Bronchial epithelial cell (primary cell): ENCODE data around the gene TKT. TPM values are rescaled to one million over a fixed set of nuclear protein-coding genes. Genes with fewer than 3 reads are reported as not detected.
A peak's percentile ranks its signal among the peaks of the same experiment; 100 is the strongest.

Experiments
- DNase-seq: peaks from one replicate; pipeline ENCODE4 v3.0.0-alpha.2; 2010; ENCODE audit warnings: low read depth
- FAIRE-seq: peaks from 2 replicates; lab custom pipeline; 2011; peaks lifted over from hg19 to GRCh38; lab: Jason Lieb, UNC
- H3K27me3 ChIP-seq: 2 replicates; pipeline ENCODE4 v1.5.1; 2011; ENCODE audit warnings: low read length; ENCODE audit not compliant: control insufficient read depth, insufficient read depth
- H3K36me3 ChIP-seq: 2 replicates; pipeline ENCODE4 v1.5.1; 2011; ENCODE audit warnings: low read length; ENCODE audit not compliant: control insufficient read depth, insufficient read depth
- H3K4me3 ChIP-seq: 2 replicates; pipeline ENCODE4 v1.5.1; 2011; ENCODE audit warnings: mild to moderate bottlenecking, low read depth, low read length, control low read depth
- total RNA-seq: library from RNA; depleted of rRNA; stranded (reverse); fragments of >200 nt; gene quantifications from 2 replicates; pipeline ENCODE4 v1.2.1, GENCODE V29; 2014
- TF ChIP-seq, protein P1 (sequence below): IDR thresholded peaks from 2 replicates; pipeline ENCODE4 v1.5.1; 2011; ENCODE audit warnings: mild to moderate bottlenecking, moderate library complexity, low read length, control low read depth, inconsistent platforms; ENCODE audit not compliant: insufficient read depth, severe bottlenecking

The TKT gene
- total RNA-seq, 1 donor from 2014 or later = 341 TPM

DNA sequence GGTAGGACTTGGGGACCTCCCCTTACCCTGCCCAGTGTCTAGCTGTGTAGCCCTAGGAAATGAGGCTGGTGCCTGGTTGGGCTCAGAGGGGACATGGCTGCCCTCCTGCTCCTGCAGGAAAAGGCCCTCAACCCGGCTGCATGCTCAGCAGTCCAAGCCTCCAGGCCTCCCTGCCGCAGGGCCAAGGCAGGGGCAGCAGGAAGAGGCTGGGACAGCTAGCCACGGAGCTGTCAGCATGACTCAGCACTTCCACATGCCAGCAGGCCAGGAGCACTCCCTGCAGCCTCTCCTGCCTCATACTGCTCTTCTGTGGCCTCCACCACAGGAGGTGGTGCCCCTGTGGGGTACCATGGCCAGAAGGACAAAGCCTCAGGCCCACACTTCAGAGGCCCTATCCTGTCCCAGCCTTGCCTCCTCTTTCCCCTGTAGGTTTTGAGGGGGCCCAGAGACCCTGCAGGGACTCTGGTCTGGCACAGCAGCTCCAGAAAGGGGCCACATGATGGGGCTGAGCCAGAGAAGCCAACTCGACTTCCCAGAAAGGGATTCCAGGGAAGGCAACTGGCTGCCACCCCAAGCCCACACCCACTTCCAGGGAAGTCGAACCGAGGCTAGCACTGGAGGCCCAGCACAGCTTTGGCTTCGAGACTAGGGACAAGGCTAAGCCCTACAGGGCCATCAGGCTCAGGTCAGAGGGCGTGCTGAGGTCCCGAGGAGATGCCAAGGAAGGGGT, 19.5 kb downstream of the TKT start:
- FAIRE-seq (peak; percentile 47), DNase-seq (peak; percentile 72)
- Histone ChIP-seq H3K27me3 (no peaks in the 10 kb centered on the region), H3K36me3 (peaks cover 68% of the 10 kb centered on the region), H3K4me3 (no peak overlapping the region)
- TF ChIP-seq, protein P1, sequence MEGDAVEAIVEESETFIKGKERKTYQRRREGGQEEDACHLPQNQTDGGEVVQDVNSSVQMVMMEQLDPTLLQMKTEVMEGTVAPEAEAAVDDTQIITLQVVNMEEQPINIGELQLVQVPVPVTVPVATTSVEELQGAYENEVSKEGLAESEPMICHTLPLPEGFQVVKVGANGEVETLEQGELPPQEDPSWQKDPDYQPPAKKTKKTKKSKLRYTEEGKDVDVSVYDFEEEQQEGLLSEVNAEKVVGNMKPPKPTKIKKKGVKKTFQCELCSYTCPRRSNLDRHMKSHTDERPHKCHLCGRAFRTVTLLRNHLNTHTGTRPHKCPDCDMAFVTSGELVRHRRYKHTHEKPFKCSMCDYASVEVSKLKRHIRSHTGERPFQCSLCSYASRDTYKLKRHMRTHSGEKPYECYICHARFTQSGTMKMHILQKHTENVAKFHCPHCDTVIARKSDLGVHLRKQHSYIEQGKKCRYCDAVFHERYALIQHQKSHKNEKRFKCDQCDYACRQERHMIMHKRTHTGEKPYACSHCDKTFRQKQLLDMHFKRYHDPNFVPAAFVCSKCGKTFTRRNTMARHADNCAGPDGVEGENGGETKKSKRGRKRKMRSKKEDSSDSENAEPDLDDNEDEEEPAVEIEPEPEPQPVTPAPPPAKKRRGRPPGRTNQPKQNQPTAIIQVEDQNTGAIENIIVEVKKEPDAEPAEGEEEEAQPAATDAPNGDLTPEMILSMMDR = no peak

DNA sequence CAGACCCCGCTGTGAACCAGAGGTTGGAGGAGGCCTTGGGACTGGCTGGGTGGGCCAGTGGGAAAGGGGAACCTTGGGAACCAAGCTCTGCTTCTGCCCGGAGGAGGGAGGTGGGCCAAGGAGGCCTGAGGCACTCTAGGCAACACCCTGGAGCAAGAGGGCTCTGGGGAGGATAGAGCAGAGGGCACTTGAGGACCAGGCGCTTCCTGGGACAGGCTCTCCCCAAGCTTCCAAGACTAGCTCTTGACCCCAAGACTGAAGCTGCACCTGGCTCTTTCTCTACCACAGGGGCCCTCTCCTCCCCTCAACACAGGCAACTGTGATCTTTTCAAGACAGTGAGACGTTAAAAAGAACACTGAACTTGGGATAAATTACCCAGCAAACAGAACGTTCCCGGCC, 20.3 kb downstream of the TKT start:
- TF ChIP-seq, protein P1 = no peak
- Histone ChIP-seq H3K27me3 (no peaks in the 10 kb centered on the region), H3K4me3 (no peak overlapping the region), H3K36me3 (peaks cover 67% of the 10 kb centered on the region)
- no peak for DNase-seq
- FAIRE-seq = no peak

DNA sequence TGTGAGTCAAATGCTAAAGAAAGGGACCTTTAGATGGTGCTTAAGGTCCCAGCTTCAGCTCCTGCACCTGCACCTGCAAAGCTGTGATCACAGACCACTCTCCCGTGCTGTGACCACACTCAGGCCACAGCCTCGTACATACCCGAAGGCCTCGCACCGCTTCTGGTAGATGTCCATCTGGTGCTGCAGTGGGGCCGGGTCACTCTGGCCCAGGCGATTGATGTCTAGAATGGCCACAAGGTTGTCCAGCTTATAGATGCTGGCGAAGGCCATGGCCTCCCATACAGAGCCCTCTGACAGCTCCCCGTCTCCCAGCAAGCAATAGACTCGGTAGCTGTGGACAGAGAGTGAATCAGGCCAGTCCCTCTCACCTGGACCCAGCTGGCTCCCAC, 21.0 kb downstream of the TKT start:
- H3K4me3 ChIP-seq = no peak overlapping the region
- FAIRE-seq = no peak
- H3K36me3 ChIP-seq = peaks cover 69% of the 10 kb centered on the region
- no peak for DNase-seq
- no peaks in the 10 kb centered on the region for H3K27me3 ChIP-seq
- TF ChIP-seq, protein P1 = no peak

DNA sequence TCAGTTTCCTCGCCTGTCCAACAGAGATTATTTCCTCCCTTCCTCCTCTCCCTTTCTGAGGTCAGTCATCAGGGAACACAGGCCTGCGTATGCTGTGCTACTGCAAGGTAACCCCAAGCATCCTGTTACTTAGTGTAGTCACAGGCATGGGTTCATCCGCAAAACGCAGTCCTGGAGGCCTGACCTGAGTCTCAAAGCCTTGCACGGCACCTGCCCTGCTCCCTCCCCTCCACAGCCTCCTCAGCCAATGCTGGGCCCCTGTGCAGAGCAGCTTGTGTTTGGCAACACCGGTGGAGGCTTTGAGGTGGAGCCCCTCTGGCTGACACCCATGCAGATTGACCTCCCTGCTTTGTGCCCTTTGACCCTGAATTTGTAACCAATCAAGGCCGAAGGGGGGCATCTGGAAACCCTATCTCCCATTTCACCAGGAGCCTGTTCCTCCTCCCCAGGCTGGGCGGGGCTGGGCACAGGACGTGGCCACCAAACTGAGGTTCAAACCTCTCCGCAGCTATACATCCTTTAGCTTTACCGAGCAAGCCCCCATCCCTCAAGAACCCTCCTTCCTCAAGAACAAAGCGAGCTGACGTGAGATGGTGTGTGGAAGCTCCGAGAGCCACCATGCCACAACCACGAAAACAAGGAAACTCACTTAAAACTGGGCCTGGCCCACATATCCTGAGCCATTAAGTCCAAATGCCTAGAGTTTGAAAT, 21.5 kb downstream of the TKT start:
- H3K36me3 ChIP-seq = peaks cover 71% of the 10 kb centered on the region
- FAIRE-seq (no peak), DNase-seq (no peak)
- H3K27me3 ChIP-seq = no peaks in the 10 kb centered on the region
- TF ChIP-seq, protein P1 = no peak
- no peak overlapping the region for H3K4me3 ChIP-seq

DNA sequence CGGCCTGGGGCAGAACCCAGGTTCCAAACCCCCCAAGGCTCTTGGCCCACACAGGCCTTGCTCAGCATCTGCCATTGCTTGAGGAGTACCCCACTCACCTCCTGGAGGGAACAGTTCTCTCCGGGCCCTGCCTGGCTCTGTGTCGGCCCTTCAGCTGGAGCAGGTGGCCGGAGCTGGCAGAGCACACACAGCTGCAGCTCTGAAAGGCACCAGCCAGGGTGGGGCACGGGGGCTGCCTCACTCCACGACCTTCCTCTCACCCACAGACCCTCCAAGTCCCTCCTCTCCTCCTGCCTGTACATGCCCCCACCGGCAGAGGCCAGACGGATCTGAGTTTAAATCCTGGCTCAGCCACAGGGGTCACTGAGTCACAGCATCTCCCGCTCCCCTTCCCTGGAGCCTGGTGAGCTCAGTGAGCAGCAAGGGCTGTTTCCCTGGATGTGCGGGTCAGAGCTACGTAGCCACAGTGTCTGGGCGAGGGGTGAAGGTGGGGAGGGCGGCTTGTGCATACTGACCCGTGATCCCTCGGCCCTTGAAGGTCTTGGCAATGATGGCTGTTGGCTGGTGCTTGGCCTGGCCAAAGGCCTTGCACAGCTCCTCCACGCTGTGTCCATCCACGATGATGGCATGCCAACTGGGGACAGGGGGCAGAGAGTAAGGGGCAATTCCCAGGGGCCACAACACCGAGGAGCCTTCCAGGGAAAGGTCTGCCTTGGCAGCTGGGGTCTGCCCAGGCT, 23.0 kb downstream of the TKT start:
- H3K27me3 ChIP-seq = no peaks in the 10 kb centered on the region
- peaks cover 79% of the 10 kb centered on the region for H3K36me3 ChIP-seq
- DNase-seq (no peak), FAIRE-seq (no peak)
- TF ChIP-seq, protein P1 = no peak
- no peak overlapping the region for H3K4me3 ChIP-seq
